H1 (cell line): ENCODE data around the gene HSPA4. TPM values are rescaled to one million over a fixed set of nuclear protein-coding genes. Genes with fewer than 3 reads are reported as not detected.

ENCODE experiments used
- CTCF ChIA-PET: fragments of 300-600 bp; sonication (Branson Sonifier 250); formaldehyde crosslinking; loops from one replicate; lab custom pipeline; 2021; ENCODE audit not compliant: partially characterized antibody; lab: Charles Lee
- POLR2A ChIA-PET: fragments of 300-600 bp; sonication (Branson Sonifier 250); formaldehyde crosslinking; loops from one replicate; lab custom pipeline; 2021; ENCODE audit warnings: inconsistent platforms; ENCODE audit not compliant: partially characterized antibody; lab: Charles Lee
- DNase-seq, 2 experiments: peaks; one replicate each; pipeline versions ENCODE4 v3.0.0 to v3.0.0-alpha.2; 2010 to 2022; ENCODE audit warnings: low spot score in 2 of 2, low read depth in 1 of 2, mixed read lengths in 1 of 2
- FAIRE-seq: peaks from 2 replicates; lab custom pipeline; 2011; peaks lifted over from hg19 to GRCh38; lab: Jason Lieb, UNC
- H2AFZ ChIP-seq: 2 replicates; pipeline ENCODE4 v1.8.1; 2012; ENCODE audit warnings: low read length, inconsistent platforms
- H2AK5ac ChIP-seq: 2 replicates; pipeline ENCODE4 v1.6.1; 2013; ENCODE audit warnings: low read depth, low read length
- H2BK120ac ChIP-seq: replicated peaks from 2 replicates; pipeline ENCODE3; 2013; ENCODE audit warnings: low read depth, low read length, inconsistent platforms
- H2BK12ac ChIP-seq: 2 replicates; pipeline ENCODE4 v1.6.1; 2013; ENCODE audit warnings: low read depth, low read length
- H2BK15ac ChIP-seq: 2 replicates; pipeline ENCODE4 v1.6.1; 2013; ENCODE audit warnings: low read length
- H2BK20ac ChIP-seq: 2 replicates; pipeline ENCODE4 v1.6.1; 2013; ENCODE audit warnings: low read length
- H2BK5ac ChIP-seq: 2 replicates; pipeline ENCODE4 v1.6.1; 2013; ENCODE audit warnings: low read depth, low read length
- H3K14ac ChIP-seq: 2 replicates; pipeline ENCODE4 v1.6.1; 2013; ENCODE audit warnings: inconsistent platforms; ENCODE audit not compliant: insufficient read length
- H3K18ac ChIP-seq: 2 replicates; pipeline ENCODE4 v1.6.1; 2013; ENCODE audit warnings: low read length; ENCODE audit errors: extremely low read depth
- H3K23ac ChIP-seq: 2 replicates; pipeline ENCODE4 v1.6.1; 2013; ENCODE audit warnings: inconsistent platforms; ENCODE audit not compliant: insufficient read length
- H3K23me2 ChIP-seq: 2 replicates; pipeline ENCODE4 v1.6.1; 2013; ENCODE audit warnings: low read depth, low read length
- H3K27ac ChIP-seq: 2 replicates; pipeline ENCODE4 v1.6.1; 2011; ENCODE audit warnings: low read depth, low read length, inconsistent platforms
- H3K27me3 ChIP-seq, 4 experiments: replicated peaks in 1 of 4; 1 replicate in 1 of 4; 2 replicates in 3 of 4; pipeline versions ENCODE4 v1.6.1 to v1.8.1; 2011 to 2013; ENCODE audit warnings: low read length in 3 of 4, mild to moderate bottlenecking in 3 of 4, inconsistent platforms in 2 of 4, mixed read lengths in 2 of 4, moderate library complexity in 1 of 4; ENCODE audit not compliant: control insufficient read depth in 3 of 4, insufficient read depth in 3 of 4; ENCODE audit errors: extremely low read depth in 1 of 4
- H3K36me3 ChIP-seq, 4 experiments: 2 replicates each; pipeline versions ENCODE4 v1.6.1 to v1.8.1; 2011 to 2013; ENCODE audit warnings: mild to moderate bottlenecking in 4 of 4, low read length in 3 of 4, moderate library complexity in 2 of 4, control low read depth in 1 of 4, inconsistent platforms in 1 of 4; ENCODE audit not compliant: insufficient read depth in 4 of 4, control insufficient read depth in 2 of 4
- H3K4ac ChIP-seq: replicated peaks from 2 replicates; pipeline ENCODE3; 2013; ENCODE audit warnings: low read length, low read depth, mixed read lengths, inconsistent platforms; ENCODE audit not compliant: insufficient read length
- H3K4me1 ChIP-seq, 4 experiments: replicated peaks in 1 of 4; 1 replicate in 1 of 4; 2 replicates in 3 of 4; pipeline versions ENCODE4 v1.6.1 to v1.8.1; 2011 to 2013; ENCODE audit warnings: low read length in 3 of 4, inconsistent platforms in 2 of 4, mixed read lengths in 1 of 4; ENCODE audit not compliant: insufficient read depth in 4 of 4, control insufficient read depth in 3 of 4
- H3K4me2 ChIP-seq, 2 experiments: 2 replicates each; pipeline versions ENCODE4 v1.6.1 to v1.8.1; 2011 to 2013; ENCODE audit warnings: low read depth in 2 of 2, low read length in 2 of 2, control low read depth in 1 of 2, inconsistent platforms in 1 of 2, mild to moderate bottlenecking in 1 of 2; ENCODE audit not compliant: insufficient read depth in 1 of 2
- H3K4me3 ChIP-seq, 4 experiments: fragments of 200-600, 300-600 bp in 1 of 4; sonication (generic), shearing (Covaris generic), sonication (Bioruptor Twin) in 1 of 4; 2 replicates each; pipeline versions ENCODE4 v1.5.1 to v1.8.1; 2011 to 2016; ENCODE audit warnings: low read length in 4 of 4, low read depth in 3 of 4, control low read depth in 2 of 4, inconsistent platforms in 2 of 4, mild to moderate bottlenecking in 2 of 4, mixed read lengths in 1 of 4, moderate library complexity in 1 of 4; ENCODE audit not compliant: insufficient read depth in 2 of 4; ENCODE audit errors: extremely low read depth in 1 of 4
- H3K56ac ChIP-seq: replicated peaks from 2 replicates; pipeline ENCODE3; 2013; ENCODE audit warnings: low read depth, mild to moderate bottlenecking, mixed read lengths, low read length, inconsistent platforms; ENCODE audit not compliant: insufficient read length
- H3K79me1 ChIP-seq: 2 replicates; pipeline ENCODE4 v1.6.1; 2013; ENCODE audit warnings: low read depth, low read length, control low read depth
- H3K79me2 ChIP-seq, 2 experiments: 2 replicates each; pipeline versions ENCODE4 v1.6.1 to v1.8.1; 2012 to 2013; ENCODE audit warnings: low read length in 2 of 2, mild to moderate bottlenecking in 2 of 2, inconsistent platforms in 1 of 2; ENCODE audit not compliant: insufficient read depth in 2 of 2, control insufficient read depth in 1 of 2
- H3K9ac ChIP-seq, 4 experiments: replicated peaks in 1 of 4; 1 replicate in 1 of 4; 2 replicates in 3 of 4; pipeline versions ENCODE4 v1.6.1 to v1.8.1; 2011 to 2013; ENCODE audit warnings: low read depth in 3 of 4, low read length in 3 of 4, control low read depth in 2 of 4, mild to moderate bottlenecking in 2 of 4, moderate library complexity in 2 of 4, inconsistent platforms in 1 of 4; ENCODE audit errors: extremely low read depth in 1 of 4
- H3K9me3 ChIP-seq, 2 experiments: 2 replicates each; pipeline versions ENCODE4 v1.6.1 to v1.8.1; 2012 to 2013; ENCODE audit warnings: mild to moderate bottlenecking in 2 of 2, moderate library complexity in 2 of 2, control low read depth in 1 of 2, inconsistent platforms in 1 of 2, low read depth in 1 of 2, low read length in 1 of 2, mixed read lengths in 1 of 2; ENCODE audit not compliant: insufficient read depth in 2 of 2
- H4K20me1 ChIP-seq, 2 experiments: replicated peaks in 1 of 2; 2 replicates each; pipeline versions ENCODE3 to v1.8.1; 2011 to 2013; ENCODE audit warnings: inconsistent platforms in 2 of 2, low read length in 2 of 2, mild to moderate bottlenecking in 1 of 2; ENCODE audit not compliant: insufficient read depth in 2 of 2, control insufficient read depth in 1 of 2
- H4K5ac ChIP-seq: 2 replicates; pipeline ENCODE4 v1.6.1; 2013; ENCODE audit warnings: low read length, low read depth, mixed read lengths, inconsistent platforms; ENCODE audit not compliant: insufficient read length
- H4K8ac ChIP-seq: 2 replicates; pipeline ENCODE4 v1.8.0; 2013; ENCODE audit warnings: mild to moderate bottlenecking, moderate library complexity, low read length, inconsistent platforms; ENCODE audit not compliant: insufficient read depth; ENCODE audit errors: extremely low read depth
- H4K91ac ChIP-seq: replicated peaks from 2 replicates; pipeline ENCODE3; 2013; ENCODE audit warnings: low read length, mixed read lengths, inconsistent platforms; ENCODE audit not compliant: insufficient read length
- CBX5 ChIP-seq: fragments of 300-800, 300-1000 bp; sonication (generic); IDR thresholded peaks from 2 replicates; pipeline ENCODE4 v1.7.1; 2016; ENCODE audit warnings: antibody characterized with exemption, low read length, low read depth
- CBX8 ChIP-seq: fragments of 300-800, 300-1000 bp; sonication (generic); IDR thresholded peaks from 2 replicates; pipeline ENCODE4 v1.7.1; 2016; ENCODE audit warnings: low read depth, low read length, borderline replicate concordance
- CREB1 ChIP-seq: IDR thresholded peaks from 2 replicates; pipeline ENCODE4 v1.6.1; 2012; ENCODE audit warnings: inconsistent platforms
- EGR1 ChIP-seq: IDR thresholded peaks from 2 replicates; pipeline ENCODE4 v1.6.1; 2011; ENCODE audit warnings: low read depth, low read length, borderline replicate concordance
- EZH2 ChIP-seq: fragments of 200-600 bp; sonication (generic); IDR thresholded peaks from 2 replicates; pipeline ENCODE4 v1.7.1; 2012; ENCODE audit warnings: low read depth, mild to moderate bottlenecking, moderate library complexity, low read length, inconsistent platforms; ENCODE audit not compliant: severe bottlenecking
- GTF2F1 ChIP-seq: IDR thresholded peaks from 2 replicates; pipeline ENCODE4 v1.6.1; 2012; ENCODE audit warnings: low read depth, low read length, improper control_type of control experiment, borderline replicate concordance
- NRF1 ChIP-seq: IDR thresholded peaks from 2 replicates; pipeline ENCODE4 v1.6.1; 2011; ENCODE audit warnings: mild to moderate bottlenecking, low read depth, low read length, improper control_type of control experiment
- POU5F1 ChIP-seq: IDR thresholded peaks from 2 replicates; pipeline ENCODE4 v1.6.1; 2011; ENCODE audit warnings: low read depth, mild to moderate bottlenecking, low read length, moderate library complexity
- RAD21 ChIP-seq, 2 experiments: IDR thresholded peaks in 1 of 2; conservative IDR thresholded peaks in 1 of 2; 2 replicates each; pipeline ENCODE4 v1.6.1; 2011; ENCODE audit warnings: low read depth in 2 of 2, low read length in 2 of 2, improper control_type of control experiment in 1 of 2, inconsistent platforms in 1 of 2, mild to moderate bottlenecking in 1 of 2, moderate library complexity in 1 of 2
- SIX5 ChIP-seq: IDR thresholded peaks from 2 replicates; pipeline ENCODE4 v1.6.1; 2011; ENCODE audit warnings: mild to moderate bottlenecking, low read depth, low read length
- TBP ChIP-seq: IDR thresholded peaks from 2 replicates; pipeline ENCODE4 v1.6.1; 2011; ENCODE audit warnings: low read depth, low read length, improper control_type of control experiment
- WGBS, 2 experiments: shearing (Covaris generic) in 1 of 2; methylation state at CpG; one replicate each; pipeline versions ENCODE4 v1.1.6 to v1.1.7; 2013 to 2015; ENCODE audit warnings: low lambda C conversion rate in 2 of 2, mixed read lengths in 2 of 2, inconsistent platforms in 1 of 2, low coverage in 1 of 2, missing lambda C conversion rate in 1 of 2; ENCODE audit not compliant: insufficient replicate concordance in 2 of 2, insufficient coverage in 1 of 2, insufficient read length in 1 of 2; ENCODE audit errors: extremely low coverage in 1 of 2, missing lambda C conversion rate in 1 of 2; 5-methylcytosine and 5-hydroxymethylcytosine counted together
- polyA plus RNA-seq, 7 experiments: library from polyadenylated mRNA; depleted of rRNA in 3 of 7; stranded (reverse) in 5 of 7; unstranded in 2 of 7; fragments of >200 nt in 5 of 7; fragments of 200-250 nt in 2 of 7; gene quantifications; 1 replicate in 5 of 7; 2 replicates in 1 of 7; 4 replicates in 1 of 7; pipeline versions ENCODE4 v1.2.1 to v1.2.3, GENCODE V29; 2011 to 2013; ENCODE audit warnings: missing spikeins in 2 of 7, mixed read lengths in 2 of 7
- total RNA-seq: library from RNA; stranded (reverse); fragmentation: NEBNext Ultra II Directional; extraction: Animal tissue kit (Norgen Biotek cat#: 25700); gene quantifications from 2 replicates; pipeline ENCODE4 v1.2.1, GENCODE V29; 2021

Gene HSPA4
- total and polyA plus RNA-seq, 2 of the 8 experiments (the other 6 are each of a cell fraction or from before 2014, with no cell fraction given): 28.9 to 445 TPM

DNA sequence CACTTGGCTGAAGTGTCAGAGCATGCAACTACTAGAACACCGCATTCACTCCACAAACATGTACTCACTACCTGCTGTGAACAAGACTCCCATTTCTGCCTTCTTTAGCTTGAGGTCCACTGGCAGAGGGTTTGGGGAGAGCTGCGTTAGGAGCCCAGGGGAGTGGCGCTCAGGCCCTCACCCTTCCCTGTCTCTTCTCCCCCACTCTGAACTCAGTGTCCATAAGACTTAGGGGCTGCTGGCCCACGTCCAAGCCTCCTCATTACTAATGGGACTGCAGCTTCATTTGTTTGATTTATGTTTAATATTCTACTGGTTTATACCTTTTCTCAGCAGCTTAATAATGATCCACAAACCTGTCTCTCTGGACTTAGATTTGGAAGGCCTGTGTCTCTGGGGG lies 70.9 kb downstream of the HSPA4 start:
- Histone ChIP-seq H3K4me3 (no peak overlapping the region), H3K4me2 (no peak overlapping the region), H2AFZ (no peak overlapping the region), H3K27me3 (peaks cover 0 to 2% (median under 1%) of the 10 kb centered on the region in 4 experiments; a peak in 1 of 7 replicates), H2BK12ac (no peak overlapping the region), H3K9ac (no peak overlapping the region), H4K5ac (no peak overlapping the region), H3K79me1 (no peaks in the 10 kb centered on the region), H3K36me3 (no peaks in the 10 kb centered on the region), H3K79me2 (no peaks in the 10 kb centered on the region), H4K8ac (no peak overlapping the region), H2BK5ac (no peak overlapping the region), H3K27ac (no peak overlapping the region), H2BK120ac (no peak overlapping the region), H2BK20ac (no peak overlapping the region), H3K9me3 (no peaks in the 10 kb centered on the region), H2BK15ac (no peak overlapping the region), H3K23me2 (no peaks in the 10 kb centered on the region), H2AK5ac (no peak overlapping the region; the same call in 1 of the 2 replicates), H3K56ac (no peak overlapping the region), H3K18ac (no peak overlapping the region), H3K4ac (no peak overlapping the region), H3K14ac (no peak overlapping the region), H3K4me1 (no peaks in the 10 kb centered on the region), H4K20me1 (no peaks in the 10 kb centered on the region), H3K23ac (no peak overlapping the region), H4K91ac (no peak overlapping the region)
- FAIRE-seq (no peak), DNase-seq (no peak)
- POLR2A ChIA-PET: interaction anchor here (1.1 kb wide), 1 partner anchor 9 kb away, joined by 4 read pairs; no protein-coding TSS in a partner anchor
- 85% methylated on average over 4 of the region's 4 CpGs; no CpG with 5 or more reads in 1 of the 2 experiments for WGBS, 2 experiments
- TF ChIP-seq RAD21 (IDR thresholded peaks at IDR 0.05 in 1 of 2, conservative IDR thresholded peaks at IDR 0.05 in 1 of 2; ENCODE audit: low read depth in 2 of 2, low read length in 2 of 2): no peak
- TF ChIP-seq POU5F1: no peak
- TF ChIP-seq EZH2: no peak
- no peak for TF ChIP-seq CBX8
- no peak for TF ChIP-seq GTF2F1
- no peak for TF ChIP-seq CREB1
- TF ChIP-seq TBP: no peak
- no peak for TF ChIP-seq SIX5
- TF ChIP-seq NRF1: no peak
- no peak for TF ChIP-seq EGR1
- no peak for TF ChIP-seq CBX5
- CTCF ChIA-PET: interaction anchor here (1.3 to 2.0 kb wide), 3 partner anchors 9 to 114 kb away, joined by 3 to 10 read pairs (median 8); no protein-coding TSS in a partner anchor
